ENCODE data around the gene VARS1. TPM values are rescaled to one million over a fixed set of nuclear protein-coding genes. Genes with fewer than 3 reads are reported as not detected.
A peak's percentile ranks its signal among the peaks of the same experiment; 100 is the strongest.

VARS1 gene
- total RNA-seq, 1 donor from 2014 or later = 83.8 TPM

GRCh38 chr6:31775633-31776484, 19.7 kb downstream of the VARS1 start:
- no peak for DNase-seq (ENCODE audit: low spot score in 2 of 2, unreplicated experiment in 2 of 2)
- H3K4me1 Mint-ChIP-seq = peaks cover 12% of the 10 kb centered on the region
- no peaks in the 10 kb centered on the region for H3K9me3 Mint-ChIP-seq
- TF ChIP-seq CTCF (IDR thresholded peaks at IDR 0.05; ENCODE audit: unreplicated experiment) = no peak
- peaks cover 2% of the 10 kb centered on the region for H3K36me3 Mint-ChIP-seq
- no peak overlapping the region for H3K4me3 Mint-ChIP-seq
- peak overlapping the region; percentile 69 for H3K27ac Mint-ChIP-seq
- H3K27me3 Mint-ChIP-seq (ENCODE audit: low read depth) = no peaks in the 10 kb centered on the region

GRCh38 chr6:31775184-31775583, 20.4 kb downstream of the VARS1 start:
- Mint-ChIP-seq H3K36me3 (no peaks in the 10 kb centered on the region), H3K9me3 (no peaks in the 10 kb centered on the region), H3K4me3 (no peak overlapping the region), H3K27ac (no peak overlapping the region), H3K4me1 (peaks cover 12% of the 10 kb centered on the region), H3K27me3 (ENCODE audit: low read depth) (no peaks in the 10 kb centered on the region)
- DNase-seq (ENCODE audit: low spot score in 2 of 2, unreplicated experiment in 2 of 2) = no peak
- no peak for TF ChIP-seq CTCF (IDR thresholded peaks at IDR 0.05; ENCODE audit: unreplicated experiment)

DNA sequence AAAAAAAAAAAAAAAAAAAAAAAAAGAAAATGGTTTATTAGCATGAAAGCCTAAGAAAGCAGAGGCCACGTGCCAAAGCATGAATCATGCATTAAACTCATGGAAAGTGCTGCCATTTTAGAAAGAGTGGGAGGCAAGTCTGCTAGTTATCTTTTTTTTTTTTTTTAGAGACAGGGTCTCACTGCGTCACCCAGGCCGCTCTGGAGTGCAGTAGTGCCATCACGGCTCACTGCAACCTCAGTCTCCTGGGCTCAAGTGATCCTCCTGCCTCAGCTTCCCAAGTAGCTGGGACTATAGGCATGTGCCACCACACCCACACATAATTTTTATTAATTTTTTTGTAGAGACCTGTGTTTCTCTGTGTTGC, 23.6 kb downstream of the VARS1 start:
- DNase-seq (ENCODE audit: low spot score in 2 of 2, unreplicated experiment in 2 of 2) = no peak
- no peak overlapping the region for H3K27ac Mint-ChIP-seq
- H3K4me1 Mint-ChIP-seq = peaks cover 11% of the 10 kb centered on the region
- H3K4me3 Mint-ChIP-seq = no peak overlapping the region
- H3K27me3 Mint-ChIP-seq (ENCODE audit: low read depth) = no peaks in the 10 kb centered on the region
- H3K36me3 Mint-ChIP-seq = no peaks in the 10 kb centered on the region
- no peak for TF ChIP-seq CTCF (IDR thresholded peaks at IDR 0.05; ENCODE audit: unreplicated experiment)
- no peaks in the 10 kb centered on the region for H3K9me3 Mint-ChIP-seq

GRCh38 chr6:31770860-31771259, 24.7 kb downstream of the VARS1 start:
- DNase-seq (ENCODE audit: low spot score in 2 of 2, unreplicated experiment in 2 of 2) = no peak

GRCh38 chr6:31769684-31770371, 25.7 kb downstream of the VARS1 start:
- Mint-ChIP-seq H3K9me3 (no peaks in the 10 kb centered on the region), H3K4me3 (no peak overlapping the region), H3K36me3 (no peaks in the 10 kb centered on the region), H3K27ac (no peak overlapping the region), H3K4me1 (no peaks in the 10 kb centered on the region), H3K27me3 (ENCODE audit: low read depth) (no peaks in the 10 kb centered on the region)
- peak; percentile 37 for TF ChIP-seq CTCF (IDR thresholded peaks at IDR 0.05; ENCODE audit: unreplicated experiment)
- no peak for DNase-seq (ENCODE audit: low spot score in 2 of 2, unreplicated experiment in 2 of 2)

More at GRCh38 chr6:31770860-31771259, 24.7 kb downstream of the VARS1 start:
- Mint-ChIP-seq H3K27me3 (ENCODE audit: low read depth) (no peaks in the 10 kb centered on the region), H3K4me1 (peaks cover 3% of the 10 kb centered on the region), H3K9me3 (no peaks in the 10 kb centered on the region), H3K27ac (no peak overlapping the region), H3K4me3 (no peak overlapping the region), H3K36me3 (no peaks in the 10 kb centered on the region)
- no peak for TF ChIP-seq CTCF (IDR thresholded peaks at IDR 0.05; ENCODE audit: unreplicated experiment)

Measured in mesothelial cell of epicardium (in vitro differentiated cells).